ENCODE measurements around the gene IFI44L.

IFI44L gene

DNA sequence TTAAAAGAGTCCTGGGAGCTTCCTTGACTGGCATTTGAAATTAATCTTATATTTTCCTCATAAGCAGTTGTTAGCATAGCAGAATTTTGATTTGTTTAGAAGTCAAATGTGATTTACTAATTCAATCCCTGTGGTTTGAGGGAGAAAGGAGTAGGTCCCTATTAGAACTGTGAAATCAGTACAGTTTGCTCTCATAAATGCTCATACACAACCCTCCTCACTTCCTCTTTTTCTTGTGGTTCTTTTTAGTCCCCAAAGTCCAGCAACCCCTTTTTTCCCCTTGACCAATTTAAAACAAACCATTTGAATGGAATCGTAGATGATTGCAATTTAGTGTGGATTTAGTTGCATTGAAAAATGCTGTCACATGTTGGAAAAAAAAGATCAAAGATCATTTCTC, 20.2 kb downstream of the IFI44L start:
- TF ChIP-seq, protein P1, sequence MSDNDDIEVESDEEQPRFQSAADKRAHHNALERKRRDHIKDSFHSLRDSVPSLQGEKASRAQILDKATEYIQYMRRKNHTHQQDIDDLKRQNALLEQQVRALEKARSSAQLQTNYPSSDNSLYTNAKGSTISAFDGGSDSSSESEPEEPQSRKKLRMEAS (IDR thresholded peaks at IDR 0.05; ENCODE audit: low read depth, low read length) = no peak
- no peak overlapping the region for H3K4me3 ChIP-seq (ENCODE audit: low read depth, low read length)
- DNase-seq (ENCODE audit: low read depth) = peak; percentile 7

DNA sequence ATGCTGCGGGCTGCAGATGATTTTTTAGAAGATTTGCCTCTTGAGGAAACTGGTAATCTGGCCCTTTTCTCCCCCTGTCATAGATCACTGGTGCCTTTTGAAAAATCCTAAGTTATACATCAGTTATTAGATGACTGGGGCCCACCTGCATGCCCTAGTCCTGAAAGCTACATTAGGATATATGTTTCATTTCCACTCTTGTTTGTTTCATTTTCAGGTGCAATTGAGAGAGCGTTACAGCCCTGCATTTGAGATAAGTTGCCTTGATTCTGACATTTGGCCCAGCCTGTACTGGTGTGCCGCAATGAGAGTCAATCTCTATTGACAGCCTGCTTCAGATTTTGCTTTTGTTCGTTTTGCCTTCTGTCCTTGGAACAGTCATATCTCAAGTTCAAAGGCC, 21.3 kb downstream of the IFI44L start:
- DNase-seq (ENCODE audit: low read depth) = no peak
- H3K4me3 ChIP-seq (ENCODE audit: low read depth, low read length) = no peak overlapping the region
- TF ChIP-seq MYC (IDR thresholded peaks at IDR 0.05; ENCODE audit: low read depth, low read length) = no peak
- TF ChIP-seq, protein P1 (IDR thresholded peaks at IDR 0.05; ENCODE audit: low read depth, low read length) = no peak
- TF ChIP-seq, protein P2, sequence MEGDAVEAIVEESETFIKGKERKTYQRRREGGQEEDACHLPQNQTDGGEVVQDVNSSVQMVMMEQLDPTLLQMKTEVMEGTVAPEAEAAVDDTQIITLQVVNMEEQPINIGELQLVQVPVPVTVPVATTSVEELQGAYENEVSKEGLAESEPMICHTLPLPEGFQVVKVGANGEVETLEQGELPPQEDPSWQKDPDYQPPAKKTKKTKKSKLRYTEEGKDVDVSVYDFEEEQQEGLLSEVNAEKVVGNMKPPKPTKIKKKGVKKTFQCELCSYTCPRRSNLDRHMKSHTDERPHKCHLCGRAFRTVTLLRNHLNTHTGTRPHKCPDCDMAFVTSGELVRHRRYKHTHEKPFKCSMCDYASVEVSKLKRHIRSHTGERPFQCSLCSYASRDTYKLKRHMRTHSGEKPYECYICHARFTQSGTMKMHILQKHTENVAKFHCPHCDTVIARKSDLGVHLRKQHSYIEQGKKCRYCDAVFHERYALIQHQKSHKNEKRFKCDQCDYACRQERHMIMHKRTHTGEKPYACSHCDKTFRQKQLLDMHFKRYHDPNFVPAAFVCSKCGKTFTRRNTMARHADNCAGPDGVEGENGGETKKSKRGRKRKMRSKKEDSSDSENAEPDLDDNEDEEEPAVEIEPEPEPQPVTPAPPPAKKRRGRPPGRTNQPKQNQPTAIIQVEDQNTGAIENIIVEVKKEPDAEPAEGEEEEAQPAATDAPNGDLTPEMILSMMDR (IDR thresholded peaks at IDR 0.05; ENCODE audit: low read depth, low read length) = no peak
- no peak for TF ChIP-seq POLR2A (IDR thresholded peaks at IDR 0.05; ENCODE audit: extremely low read depth, insufficient read length)

DNA sequence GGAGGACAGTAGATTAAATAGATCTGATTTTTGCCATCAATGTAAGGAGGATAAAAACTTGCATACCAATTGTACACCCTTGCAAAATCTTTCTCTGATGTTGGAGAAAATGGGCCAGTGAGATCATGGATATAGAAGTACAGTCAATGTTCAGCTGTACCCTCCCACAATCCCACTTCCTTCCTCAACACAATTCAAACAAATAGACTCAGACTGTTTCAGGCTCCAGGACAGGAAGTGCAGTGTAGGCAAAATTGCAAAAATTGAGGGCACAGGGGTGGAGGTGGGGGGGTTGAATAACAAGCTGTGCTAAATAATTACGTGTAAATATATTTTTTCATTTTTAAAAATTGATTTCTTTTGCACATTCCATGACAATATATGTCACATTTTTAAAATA, 25.5 kb downstream of the IFI44L start:
- H3K4me3 ChIP-seq (ENCODE audit: low read depth, low read length) = no peak overlapping the region
- peak; percentile 56 for DNase-seq (ENCODE audit: low read depth)
- TF ChIP-seq, protein P1 (IDR thresholded peaks at IDR 0.05; ENCODE audit: low read depth, low read length) = no peak
- TF ChIP-seq POLR2A (IDR thresholded peaks at IDR 0.05; ENCODE audit: extremely low read depth, insufficient read length) = no peak
- TF ChIP-seq, protein P2 (IDR thresholded peaks at IDR 0.05; ENCODE audit: low read depth, low read length) = no peak
- no peak for TF ChIP-seq MYC (IDR thresholded peaks at IDR 0.05; ENCODE audit: low read depth, low read length)

DNA sequence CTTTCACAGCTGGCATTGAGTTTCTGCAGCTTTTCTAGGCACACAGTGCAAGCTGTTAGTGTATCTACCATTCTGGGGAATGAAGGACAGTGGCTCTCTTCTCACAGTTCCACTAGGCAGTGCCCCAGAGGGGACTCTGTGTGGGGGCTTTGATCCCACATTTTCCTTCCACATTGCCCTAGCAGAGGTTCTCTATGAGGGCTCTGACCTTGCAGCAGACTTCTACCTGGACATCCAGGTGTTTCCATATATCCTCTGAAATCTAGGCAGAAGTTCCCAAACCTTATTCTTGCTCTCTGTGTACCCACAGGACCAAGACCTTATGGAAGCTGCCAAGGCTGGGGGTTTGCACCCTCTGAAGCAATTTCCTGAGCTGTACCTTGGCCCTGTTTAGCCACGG, 27.0 kb downstream of the IFI44L start:
- DNase-seq (ENCODE audit: low read depth) = no peak
- no peak overlapping the region for H3K4me3 ChIP-seq (ENCODE audit: low read depth, low read length)
- TF ChIP-seq, protein P2 (IDR thresholded peaks at IDR 0.05; ENCODE audit: low read depth, low read length) = no peak
- TF ChIP-seq, protein P1 (IDR thresholded peaks at IDR 0.05; ENCODE audit: low read depth, low read length) = no peak
- TF ChIP-seq POLR2A (IDR thresholded peaks at IDR 0.05; ENCODE audit: extremely low read depth, insufficient read length) = no peak
- no peak for TF ChIP-seq MYC (IDR thresholded peaks at IDR 0.05; ENCODE audit: low read depth, low read length)

DNA sequence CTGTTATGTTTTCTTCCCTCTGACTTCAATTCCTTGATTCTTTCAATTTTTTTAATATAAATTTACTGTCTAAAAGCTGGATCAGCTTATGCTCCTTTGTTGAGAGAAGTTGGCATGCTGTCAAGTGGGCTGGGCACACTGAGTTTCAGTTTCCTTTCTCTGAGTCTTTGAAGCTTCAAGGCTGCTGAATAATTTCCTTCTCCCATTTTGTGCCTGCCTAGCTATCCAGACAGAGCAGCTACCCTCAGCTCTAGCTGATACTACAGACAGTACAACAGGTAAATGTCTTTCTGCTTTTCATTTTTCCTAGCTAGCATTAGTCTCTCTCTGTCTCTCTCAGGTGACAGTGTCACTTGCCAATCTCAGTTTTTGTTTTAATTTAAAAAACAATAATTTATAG, 29.4 kb downstream of the IFI44L start, which contains the start of gene IFI44:
TSS of gene IFI44 (plus strand) at position 204 of the 400 bp plus-strand sequence. CDS start 365 bp downstream, outside the sequence.
- H3K4me3 ChIP-seq (ENCODE audit: low read depth, low read length) = no peak within 1 kb of the TSS
- peak; percentile 12 for DNase-seq (ENCODE audit: low read depth)
- TF ChIP-seq, protein P2 (IDR thresholded peaks at IDR 0.05; ENCODE audit: low read depth, low read length) = no peak
- no peak for TF ChIP-seq MYC (IDR thresholded peaks at IDR 0.05; ENCODE audit: low read depth, low read length)
- TF ChIP-seq POLR2A (IDR thresholded peaks at IDR 0.05; ENCODE audit: extremely low read depth, insufficient read length) = no peak
- TF ChIP-seq, protein P1 (IDR thresholded peaks at IDR 0.05; ENCODE audit: low read depth, low read length) = no peak

DNA sequence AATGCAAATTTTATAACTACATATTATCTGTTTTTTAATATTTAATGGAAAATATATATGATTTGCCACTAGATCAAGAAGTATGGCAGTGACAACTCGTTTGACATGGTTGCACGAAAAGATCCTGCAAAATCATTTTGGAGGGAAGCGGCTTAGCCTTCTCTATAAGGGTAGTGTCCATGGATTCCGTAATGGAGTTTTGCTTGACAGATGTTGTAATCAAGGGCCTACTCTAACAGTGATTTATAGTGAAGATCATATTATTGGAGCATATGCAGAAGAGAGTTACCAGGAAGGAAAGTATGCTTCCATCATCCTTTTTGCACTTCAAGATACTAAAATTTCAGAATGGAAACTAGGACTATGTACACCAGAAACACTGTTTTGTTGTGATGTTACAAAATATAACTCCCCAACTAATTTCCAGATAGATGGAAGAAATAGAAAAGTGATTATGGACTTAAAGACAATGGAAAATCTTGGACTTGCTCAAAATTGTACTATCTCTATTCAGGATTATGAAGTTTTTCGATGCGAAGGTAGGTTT, 29.9 kb downstream of the IFI44L start:
- no peak overlapping the region for H3K4me3 ChIP-seq (ENCODE audit: low read depth, low read length)
- DNase-seq (ENCODE audit: low read depth) = no peak
- TF ChIP-seq, protein P2 (IDR thresholded peaks at IDR 0.05; ENCODE audit: low read depth, low read length) = no peak
